ENCODE results near the gene SNCG.
"Not testable (repeated sequence)": the region's sequence is repeated elsewhere in the genome, so short reads cannot be mapped to it uniquely, and the experiment has no call there.

The SNCG gene

GRCh38 chr10:86979977-86980448 lies 21.6 kb downstream of the SNCG start:
- FAIRE-seq, result no peak

DNA sequence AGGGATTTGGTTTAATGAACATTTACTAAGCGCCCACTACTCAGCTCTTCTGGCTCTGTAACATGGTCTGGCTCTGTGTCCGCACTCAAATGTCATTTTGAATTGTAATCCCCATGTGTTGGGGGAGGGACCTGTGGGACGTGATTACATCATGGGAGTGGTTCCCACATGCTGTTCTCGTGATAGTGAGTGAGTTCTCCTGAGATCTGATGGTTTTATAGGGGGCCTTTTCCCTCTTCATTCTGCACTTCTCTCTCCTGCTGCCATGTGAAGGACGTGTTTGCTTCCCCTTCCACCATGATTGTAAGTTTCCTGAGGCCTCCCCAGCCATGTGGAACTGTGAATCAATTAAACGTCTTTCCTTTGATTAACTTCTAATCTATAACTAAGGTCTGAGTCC lies 22.6 kb downstream of the SNCG start:
- not testable (repeated sequence) for FAIRE-seq

DNA sequence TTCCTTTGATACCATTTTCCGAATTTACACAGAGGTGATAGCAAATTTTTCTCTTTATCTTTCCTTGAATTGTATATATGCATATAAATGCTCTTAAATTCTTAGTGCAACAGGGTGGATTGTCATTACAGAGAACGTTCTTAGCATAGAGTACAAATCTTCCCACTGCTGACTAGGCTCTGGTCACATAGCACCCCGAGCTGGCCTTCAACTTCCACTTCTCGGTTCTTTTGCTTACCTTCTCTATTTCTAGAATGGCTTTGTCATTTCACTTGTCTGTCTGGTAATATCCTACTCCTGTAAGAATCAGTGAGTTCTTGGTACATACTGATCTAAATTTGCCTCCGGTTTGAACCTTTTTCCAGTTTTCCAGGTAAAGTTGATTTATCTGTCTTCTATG lies 23.3 kb downstream of the SNCG start:
- no peak for FAIRE-seq

DNA sequence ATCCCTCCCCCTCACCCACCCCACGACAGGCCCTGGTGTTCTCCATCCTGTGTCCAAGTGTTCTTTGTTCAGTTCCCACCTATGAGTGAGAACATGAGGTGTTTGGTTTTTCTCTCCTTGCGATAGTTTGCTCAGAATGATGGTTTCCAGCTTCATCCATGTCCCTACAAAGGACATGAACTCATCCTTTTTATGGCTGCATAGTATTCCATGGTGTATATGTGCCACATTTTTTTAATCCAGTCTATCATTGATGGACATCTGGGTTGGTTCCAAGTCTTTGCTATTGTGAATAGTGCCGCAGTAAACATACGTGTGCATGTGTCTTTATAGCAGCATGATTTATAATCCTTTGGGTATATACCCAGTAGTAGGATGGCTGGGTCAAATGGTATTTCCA lies 26.1 kb downstream of the SNCG start:
- not testable (repeated sequence) for FAIRE-seq

DNA sequence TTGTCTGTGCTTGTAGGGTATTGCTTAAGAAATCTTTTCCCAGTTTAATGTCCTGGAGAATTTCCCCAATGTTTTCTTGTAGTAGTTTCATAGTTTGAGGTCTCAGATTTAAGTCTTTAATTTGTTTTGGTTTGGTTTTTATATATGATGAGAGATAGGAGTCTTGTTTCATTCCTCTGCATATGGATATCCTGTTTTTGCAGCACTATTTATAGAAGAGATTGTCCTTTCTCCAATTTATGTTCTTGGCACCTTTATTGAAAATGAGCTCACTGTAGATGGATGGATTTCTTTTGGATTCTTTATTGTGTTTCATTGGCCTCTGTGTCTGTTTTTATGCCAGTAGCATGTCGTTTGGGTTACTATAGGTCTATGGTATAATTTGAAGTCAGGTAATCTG lies 30.1 kb downstream of the SNCG start:
- no peak for FAIRE-seq

DNA sequence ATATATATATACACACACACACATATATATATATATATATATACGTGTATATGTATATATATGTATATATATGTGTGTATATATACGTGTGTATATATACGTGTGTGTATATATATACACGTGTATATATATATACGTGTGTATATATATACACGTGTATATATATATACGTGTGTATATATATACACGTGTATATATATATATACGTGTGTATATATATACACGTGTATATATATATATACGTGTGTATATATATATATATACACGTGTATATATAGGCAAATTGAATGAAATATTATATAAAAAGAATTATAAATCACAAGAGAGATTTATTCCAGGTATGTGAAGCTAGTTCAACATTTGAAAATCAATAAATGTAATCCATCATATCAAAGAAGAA lies 33.0 kb downstream of the SNCG start:
- FAIRE-seq, result peak; percentile 84

GRCh38 chr10:86992456-86992855 lies 34.1 kb downstream of the SNCG start:
- FAIRE-seq, result no peak

- FAIRE-seq, result peak; percentile 97
These were observed 34.5 kb downstream of the SNCG start for GRCh38 chr10:86992929-86993328.

DNA sequence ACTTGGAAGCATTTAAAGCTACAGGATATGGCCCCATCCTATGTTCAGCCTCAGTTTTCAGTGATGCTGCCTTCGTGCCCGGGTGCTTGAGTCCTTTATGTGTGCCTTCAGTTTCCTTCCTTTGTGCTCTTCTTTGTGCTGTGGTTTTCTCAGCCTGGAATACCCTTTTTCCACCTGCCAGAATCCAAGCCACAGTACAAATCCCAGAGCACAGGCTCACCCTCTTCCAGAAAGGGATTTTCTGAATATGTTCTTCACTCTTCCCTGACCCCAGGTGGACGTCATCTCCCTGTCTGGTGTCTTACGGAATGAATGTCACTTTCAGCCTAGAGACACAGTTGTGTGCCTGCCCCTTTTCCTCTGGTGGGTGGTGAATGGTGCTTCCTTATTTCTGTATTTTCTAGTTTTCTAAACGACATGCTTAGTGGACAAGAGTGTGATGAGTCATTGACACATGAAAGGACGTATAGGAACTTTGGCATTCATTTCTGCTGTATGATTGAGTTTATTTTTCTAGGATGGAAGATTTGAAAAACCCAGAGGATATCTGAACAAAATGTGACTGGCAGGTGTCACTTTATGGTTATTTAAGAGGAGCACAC lies 41.5 kb downstream of the SNCG start:
- FAIRE-seq, result not testable (repeated sequence)

DNA sequence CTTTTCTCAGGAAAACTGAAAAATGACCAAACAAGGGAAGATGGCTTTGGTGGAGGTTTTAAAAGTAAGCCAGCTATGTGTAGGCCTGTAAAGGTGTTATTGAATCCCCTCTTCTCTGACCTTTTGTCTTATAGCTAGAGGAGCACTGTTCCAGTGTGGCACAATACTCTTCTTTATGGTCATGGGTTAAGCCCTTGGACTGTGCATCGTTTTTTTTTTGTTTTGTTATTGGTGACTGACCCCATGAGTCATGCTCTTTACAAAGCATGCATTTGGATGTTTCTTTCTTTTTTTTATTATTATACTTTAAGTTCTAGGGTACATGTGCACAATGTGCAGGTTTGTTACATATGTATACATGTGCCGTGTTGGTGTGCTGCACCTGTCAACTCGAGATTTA lies 42.1 kb downstream of the SNCG start:
- no peak for FAIRE-seq

DNA sequence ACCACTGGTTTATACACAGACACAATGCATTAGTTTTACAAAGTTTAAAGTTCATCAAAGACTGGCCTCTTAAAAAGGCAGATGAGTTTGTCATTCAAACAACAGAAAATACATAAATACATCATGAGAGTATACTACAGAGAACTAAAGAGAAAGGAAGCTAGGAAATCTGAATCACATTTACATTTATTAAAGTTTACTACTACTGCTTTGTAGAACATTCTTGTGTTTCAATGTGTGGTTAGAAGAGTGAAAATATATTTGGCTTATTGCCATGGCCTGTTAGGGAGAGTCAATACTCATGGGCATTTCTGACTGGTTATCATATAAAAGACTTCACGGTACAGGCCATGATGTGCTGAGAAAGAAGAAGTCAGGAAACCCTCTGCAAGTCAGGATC lies 48.7 kb downstream of the SNCG start:
- not testable (repeated sequence) for FAIRE-seq

GRCh38 chr10:87007674-87008073 lies 49.3 kb downstream of the SNCG start:
- FAIRE-seq, result not testable (repeated sequence)

- FAIRE-seq, result not testable (repeated sequence)
These were observed 49.9 kb downstream of the SNCG start for GRCh38 chr10:87008303-87008702.

DNA sequence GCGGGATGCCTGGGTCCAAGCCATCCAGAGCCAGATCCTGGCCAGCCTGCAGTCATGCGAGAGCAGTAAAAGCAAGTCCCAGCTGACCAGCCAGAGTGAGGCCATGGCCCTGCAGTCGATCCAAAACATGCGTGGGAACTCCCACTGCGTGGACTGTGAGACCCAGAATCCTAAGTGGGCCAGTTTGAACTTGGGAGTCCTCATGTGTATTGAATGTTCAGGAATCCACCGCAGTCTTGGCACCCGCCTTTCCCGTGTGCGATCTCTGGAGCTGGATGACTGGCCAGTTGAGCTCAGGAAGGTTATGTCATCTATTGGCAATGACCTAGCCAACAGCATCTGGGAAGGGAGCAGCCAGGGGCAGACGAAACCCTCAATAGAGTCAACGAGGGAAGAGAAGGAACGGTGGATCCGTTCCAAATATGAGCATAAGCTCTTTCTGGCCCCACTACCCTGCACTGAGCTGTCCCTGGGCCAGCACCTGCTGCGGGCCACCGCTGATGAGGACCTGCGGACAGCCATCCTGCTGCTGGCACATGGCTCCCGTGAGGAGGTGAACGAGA lies 50.8 kb downstream of the SNCG start:
- FAIRE-seq, result not testable (repeated sequence)
